ENCODE data around the gene TOP3B. TPM values are rescaled to one million over a fixed set of nuclear protein-coding genes. Genes with fewer than 3 reads are reported as not detected.

TOP3B gene
- total RNA-seq, 1 experiment from 2014 or later = 23.9 TPM

DNA sequence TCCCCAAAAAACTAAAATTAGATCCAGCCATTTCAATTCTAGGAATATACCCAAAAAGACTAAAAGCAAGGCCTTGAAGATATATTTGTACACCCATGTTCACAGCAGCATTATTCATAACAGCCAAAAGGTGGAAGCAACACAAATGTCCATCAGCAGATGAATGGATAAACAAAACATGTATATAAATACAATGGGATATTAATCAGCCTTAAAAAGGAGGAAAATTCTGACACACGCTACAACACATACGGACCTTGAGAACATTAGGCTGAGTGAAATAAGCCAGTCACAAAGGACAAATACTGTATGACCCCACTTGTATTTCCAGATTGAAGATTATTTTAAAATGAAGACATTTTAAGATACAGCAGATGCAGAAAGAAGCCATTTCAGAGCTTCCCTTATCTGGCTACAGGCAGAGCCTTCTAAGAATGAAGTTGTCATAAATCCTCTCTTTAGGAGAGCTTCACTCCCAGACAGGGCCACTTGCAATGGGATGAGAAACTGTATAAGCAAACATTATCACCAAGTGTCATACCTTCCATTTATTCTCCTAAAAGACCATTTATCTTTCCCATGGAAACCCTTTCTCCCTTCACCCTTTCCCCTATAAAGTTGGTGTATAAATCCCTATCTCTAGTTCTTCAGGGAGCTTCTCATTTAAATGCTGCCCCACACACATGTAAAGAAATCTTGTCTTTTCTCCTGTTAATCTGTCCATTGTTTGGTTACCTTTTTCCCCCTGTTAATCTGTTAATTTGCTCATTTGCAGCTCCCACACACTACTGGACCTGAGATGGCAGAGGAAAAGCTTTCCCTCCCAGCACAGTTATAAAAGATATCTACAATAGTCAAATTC lies 19.3 kb upstream of the TOP3B start:
- BruUV-seq (replicated peaks) = no TSS peak
- no peaks in the 10 kb centered on the region for H3K4me1 ChIP-seq (replicated peaks; ENCODE audit: insufficient read depth)

GRCh38 chr22:21998595-21999247 lies 16.1 kb upstream of the TOP3B start:
- no peaks in the 10 kb centered on the region for H3K9me2 ChIP-seq (ENCODE audit: insufficient read depth)
- DNase-seq = no peak
- no peak for TF ChIP-seq EZH2 (IDR thresholded peaks at IDR 0.05; ENCODE audit: low read depth)
- TF ChIP-seq, protein P1, sequence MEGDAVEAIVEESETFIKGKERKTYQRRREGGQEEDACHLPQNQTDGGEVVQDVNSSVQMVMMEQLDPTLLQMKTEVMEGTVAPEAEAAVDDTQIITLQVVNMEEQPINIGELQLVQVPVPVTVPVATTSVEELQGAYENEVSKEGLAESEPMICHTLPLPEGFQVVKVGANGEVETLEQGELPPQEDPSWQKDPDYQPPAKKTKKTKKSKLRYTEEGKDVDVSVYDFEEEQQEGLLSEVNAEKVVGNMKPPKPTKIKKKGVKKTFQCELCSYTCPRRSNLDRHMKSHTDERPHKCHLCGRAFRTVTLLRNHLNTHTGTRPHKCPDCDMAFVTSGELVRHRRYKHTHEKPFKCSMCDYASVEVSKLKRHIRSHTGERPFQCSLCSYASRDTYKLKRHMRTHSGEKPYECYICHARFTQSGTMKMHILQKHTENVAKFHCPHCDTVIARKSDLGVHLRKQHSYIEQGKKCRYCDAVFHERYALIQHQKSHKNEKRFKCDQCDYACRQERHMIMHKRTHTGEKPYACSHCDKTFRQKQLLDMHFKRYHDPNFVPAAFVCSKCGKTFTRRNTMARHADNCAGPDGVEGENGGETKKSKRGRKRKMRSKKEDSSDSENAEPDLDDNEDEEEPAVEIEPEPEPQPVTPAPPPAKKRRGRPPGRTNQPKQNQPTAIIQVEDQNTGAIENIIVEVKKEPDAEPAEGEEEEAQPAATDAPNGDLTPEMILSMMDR (conservative IDR thresholded peaks at IDR 0.05) = no peak
- H3K4me2 ChIP-seq = no peak overlapping the region
- H3F3A ChIP-seq (ENCODE audit: insufficient read depth, low read depth) = no peaks in the 10 kb centered on the region
- no peaks in the 10 kb centered on the region for H3K4me1 ChIP-seq (replicated peaks; ENCODE audit: insufficient read depth)
- no peak overlapping the region for H3K4me3 ChIP-seq
- no peaks in the 10 kb centered on the region for H4K20me1 ChIP-seq (ENCODE audit: insufficient read depth)
- ChIA-PET POLR2A (ENCODE audit: unreplicated experiment) (no interaction called here), CTCF (no interaction called here)
- H3K27me3 ChIP-seq (ENCODE audit: insufficient read depth, low read depth) = peaks cover 32% of the 10 kb centered on the region; the same call in 1 of the 2 replicates
- H2AFZ ChIP-seq = no peak overlapping the region
- no peaks in the 10 kb centered on the region for H3K36me3 ChIP-seq (ENCODE audit: low read depth)
- BruUV-seq (replicated peaks) = no TSS peak
- no peaks in the 10 kb centered on the region for H3K9me3 ChIP-seq (ENCODE audit: insufficient read depth, low read depth)
- H3K27ac ChIP-seq = no peak overlapping the region
- no peaks in the 10 kb centered on the region for H3K79me2 ChIP-seq (ENCODE audit: low read depth)
- intact Hi-C loops (cut with micrococcal nuclease; ENCODE audit: unreplicated experiment) = no loop called here

More for the DNA sequence above, 19.3 kb upstream of the TOP3B start:
- Histone ChIP-seq H3F3A (ENCODE audit: insufficient read depth, low read depth) (no peaks in the 10 kb centered on the region), H3K4me3 (no peak overlapping the region), H4K20me1 (ENCODE audit: insufficient read depth) (no peaks in the 10 kb centered on the region), H2AFZ (no peak overlapping the region), H3K79me2 (ENCODE audit: low read depth) (no peaks in the 10 kb centered on the region), H3K27me3 (ENCODE audit: insufficient read depth, low read depth) (peaks cover 32% of the 10 kb centered on the region; the same call in 1 of the 2 replicates), H3K9me2 (ENCODE audit: insufficient read depth) (no peaks in the 10 kb centered on the region), H3K4me2 (no peak overlapping the region), H3K27ac (no peak overlapping the region), H3K36me3 (ENCODE audit: low read depth) (no peaks in the 10 kb centered on the region), H3K9me3 (ENCODE audit: insufficient read depth, low read depth) (no peaks in the 10 kb centered on the region)
- CTCF ChIA-PET = no interaction called here
- no peak for DNase-seq
- TF ChIP-seq, protein P1 (conservative IDR thresholded peaks at IDR 0.05) = no peak
- no peak for TF ChIP-seq EZH2 (IDR thresholded peaks at IDR 0.05; ENCODE audit: low read depth)
- POLR2A ChIA-PET (ENCODE audit: unreplicated experiment) = no interaction called here
- intact Hi-C loops (cut with micrococcal nuclease; ENCODE audit: unreplicated experiment) = no loop called here

DNA sequence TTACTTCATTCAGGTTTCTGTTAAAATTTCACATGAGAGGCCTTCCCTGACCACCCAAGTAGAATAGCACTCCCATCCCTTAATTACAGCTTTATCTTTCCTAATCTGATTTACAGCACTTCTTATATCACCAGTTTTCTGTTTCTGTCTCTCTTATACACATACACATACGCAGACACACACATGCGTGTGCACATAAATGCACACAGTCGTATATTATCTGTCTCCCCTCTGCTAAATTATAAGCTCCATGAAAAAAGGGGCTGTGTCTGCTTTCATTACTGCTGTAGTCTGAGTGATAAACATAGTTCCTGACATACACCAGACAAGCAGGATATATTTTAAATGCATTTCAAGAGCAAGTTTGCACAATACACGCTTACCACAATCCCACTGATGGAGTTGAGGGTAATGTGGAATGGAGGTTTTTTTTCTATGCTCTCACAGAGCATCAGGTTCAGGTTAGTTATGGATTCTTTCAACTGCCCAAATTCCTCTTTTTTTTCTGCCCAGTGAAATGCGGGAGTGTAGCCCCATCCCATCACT lies 13.7 kb upstream of the TOP3B start:
- Histone ChIP-seq H2AFZ (no peak overlapping the region), H3K36me3 (ENCODE audit: low read depth) (no peaks in the 10 kb centered on the region), H3K79me2 (ENCODE audit: low read depth) (no peaks in the 10 kb centered on the region), H3K9me3 (ENCODE audit: insufficient read depth, low read depth) (no peaks in the 10 kb centered on the region), H3F3A (ENCODE audit: insufficient read depth, low read depth) (no peaks in the 10 kb centered on the region), H3K9me2 (ENCODE audit: insufficient read depth) (no peaks in the 10 kb centered on the region), H3K4me3 (no peak overlapping the region), H3K27me3 (ENCODE audit: insufficient read depth, low read depth) (peaks cover 21% of the 10 kb centered on the region), H3K27ac (no peak overlapping the region), H3K4me2 (no peak overlapping the region), H4K20me1 (ENCODE audit: insufficient read depth) (no peaks in the 10 kb centered on the region), H3K4me1 (replicated peaks; ENCODE audit: insufficient read depth) (no peaks in the 10 kb centered on the region)
- ChIA-PET POLR2A (ENCODE audit: unreplicated experiment) (no interaction called here), CTCF (no interaction called here)
- no TSS peak for BruUV-seq (replicated peaks)
- no peak for TF ChIP-seq EZH2 (IDR thresholded peaks at IDR 0.05; ENCODE audit: low read depth)
- TF ChIP-seq, protein P1 (conservative IDR thresholded peaks at IDR 0.05) = no peak
- intact Hi-C loops (cut with micrococcal nuclease; ENCODE audit: unreplicated experiment) = no loop called here
- no peak for DNase-seq

All from PC-9 (cell line).